Naive B cell (primary cell): ENCODE results near the gene DMPK. TPM values are rescaled to one million over a fixed set of nuclear protein-coding genes. Genes with fewer than 3 reads are reported as not detected.

Experiments
- ATAC-seq, 2 donors: fragments of 150-1000 bp; cut with Tn5 transposase; 2 replicates each; pipeline ENCODE4 v1.10.0; 2021; ENCODE audit warnings: low read depth in 2 of 2, mild to moderate bottlenecking in 2 of 2, moderate library complexity in 2 of 2
- DNase-seq: peaks from one replicate; pipeline ENCODE4 v3.0.0; 2022
- H3K27ac Mint-ChIP-seq, 6 donors: one replicate each; pipeline ENCODE4 v1.8.0; 2020 to 2022; ENCODE audit warnings: mild to moderate bottlenecking in 6 of 6, mixed read lengths in 6 of 6, moderate library complexity in 5 of 6, inconsistent platforms in 2 of 6
- H3K27me3 Mint-ChIP-seq, 3 donors: one replicate each; pipeline ENCODE4 v1.8.0; 2021 to 2022; ENCODE audit warnings: mixed read lengths in 3 of 3, mild to moderate bottlenecking in 1 of 3
- H3K36me3 Mint-ChIP-seq, 2 donors: one replicate each; pipeline ENCODE4 v1.8.0; 2020 to 2022; ENCODE audit warnings: mixed read lengths in 2 of 2, inconsistent platforms in 1 of 2, mild to moderate bottlenecking in 1 of 2
- H3K4me1 Mint-ChIP-seq, 3 donors: one replicate each; pipeline ENCODE4 v1.8.0; 2020 to 2022; ENCODE audit warnings: mixed read lengths in 3 of 3, inconsistent platforms in 1 of 3, mild to moderate bottlenecking in 1 of 3, moderate library complexity in 1 of 3
- H3K4me3 Mint-ChIP-seq, 8 donors: one replicate each; pipeline ENCODE4 v1.8.0; 2020 to 2022; ENCODE audit warnings: mild to moderate bottlenecking in 8 of 8, mixed read lengths in 8 of 8, moderate library complexity in 8 of 8, inconsistent platforms in 2 of 8
- H3K9me3 Mint-ChIP-seq, 7 donors: one replicate each; pipeline ENCODE4 v1.8.0; 2020 to 2022; ENCODE audit warnings: mixed read lengths in 7 of 7, mild to moderate bottlenecking in 5 of 7, inconsistent platforms in 2 of 7, moderate library complexity in 1 of 7
- polyA plus RNA-seq, 6 donors: library from polyadenylated mRNA; unstranded; fragments of 300-500 nt; fragmentation: Illumina TruSeq; gene quantifications; one replicate each; pipeline ENCODE4 v1.2.3, GENCODE V29; 2021; ENCODE audit warnings: low read depth in 6 of 6

DMPK gene
- polyA plus RNA-seq, 6 donors from 2014 or later = 0.31 to 2.7 (median 1.1) TPM; not detected in 1

GRCh38 chr19:45779231-45780145 is 2.8 kb downstream of the DMPK start:
- Mint-ChIP-seq H3K4me3 (peak overlapping the region; percentile 58 to 91 (median 86)), H3K27ac (peak overlapping the region in 3 of 6 donors; percentile 66 to 82 (median 73)), H3K9me3 (no peaks in the 10 kb centered on the region), H3K27me3 (peaks cover 0 to 13% (median 12%) of the 10 kb centered on the region in 3 donors), H3K36me3 (peaks cover 0 to 8% of the 10 kb centered on the region in 2 donors), H3K4me1 (peaks cover 23 to 31% (median 30%) of the 10 kb centered on the region in 3 donors)
- ATAC-seq (peak; percentile 91 to 92), DNase-seq (peak; percentile 76)

- ATAC-seq (no peak), DNase-seq (no peak)
- H3K36me3 Mint-ChIP-seq = peaks cover 0 to 8% of the 10 kb centered on the region in 2 donors
- peaks cover 23 to 31% (median 31%) of the 10 kb centered on the region in 3 donors for H3K4me1 Mint-ChIP-seq
- H3K27me3 Mint-ChIP-seq = peaks cover 0 to 13% (median 12%) of the 10 kb centered on the region in 3 donors
- H3K4me3 Mint-ChIP-seq = peak overlapping the region in 6 of 8 donors; percentile 29 to 89 (median 84)
- H3K9me3 Mint-ChIP-seq = no peaks in the 10 kb centered on the region
- H3K27ac Mint-ChIP-seq = no peak overlapping the region
Observed at GRCh38 chr19:45778010-45778661, 4.2 kb downstream of the DMPK start.

- DNase-seq = no peak
- Mint-ChIP-seq H3K36me3 (peaks cover 0 to 8% of the 10 kb centered on the region in 2 donors), H3K27ac (no peak overlapping the region), H3K4me3 (peak overlapping the region in 3 of 8 donors; percentile 23 to 68 (median 29)), H3K27me3 (peaks cover 0 to 13% (median 12%) of the 10 kb centered on the region in 3 donors), H3K4me1 (peaks cover 23 to 31% (median 31%) of the 10 kb centered on the region in 3 donors), H3K9me3 (no peaks in the 10 kb centered on the region)
- no peak for ATAC-seq
Observed at GRCh38 chr19:45777395-45777961, 4.8 kb downstream of the DMPK start.

DNA sequence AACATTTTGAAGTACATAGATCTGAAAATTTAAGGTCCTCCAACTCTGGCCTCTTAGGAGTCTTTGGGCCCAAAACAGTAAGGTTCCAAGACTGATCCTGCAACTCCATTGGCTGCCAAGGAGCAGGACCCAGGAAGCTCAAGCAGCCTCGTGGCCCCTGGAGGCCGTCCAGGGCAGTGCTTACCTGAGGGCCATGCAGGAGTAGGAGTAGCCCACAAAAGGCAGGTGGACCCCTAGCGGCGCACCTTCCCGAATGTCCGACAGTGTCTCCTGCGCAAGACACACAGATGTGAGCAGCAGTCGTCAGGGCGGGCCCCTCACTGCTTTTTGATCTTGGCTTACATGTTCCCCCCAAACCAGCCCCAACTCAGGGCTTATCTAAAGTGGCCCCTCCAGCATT is 7.5 kb downstream of the DMPK start:
- no peak for DNase-seq
- Mint-ChIP-seq H3K9me3 (no peaks in the 10 kb centered on the region), H3K4me1 (peaks cover 28 to 29% (median 29%) of the 10 kb centered on the region in 3 donors)

GRCh38 chr19:45773384-45773783 is 8.9 kb downstream of the DMPK start:
- Mint-ChIP-seq H3K27ac (peak overlapping the region in 1 of 6 donors; percentile 65), H3K36me3 (no peaks in the 10 kb centered on the region), H3K4me1 (peaks cover 18 to 26% (median 25%) of the 10 kb centered on the region in 3 donors), H3K4me3 (peak overlapping the region in 1 of 8 donors; percentile 25), H3K9me3 (no peaks in the 10 kb centered on the region), H3K27me3 (no peaks in the 10 kb centered on the region)
- ATAC-seq (no peak), DNase-seq (no peak)

More for the DNA sequence above, 7.5 kb downstream of the DMPK start:
- ATAC-seq = no peak
- H3K36me3 Mint-ChIP-seq = peaks cover 0 to 8% of the 10 kb centered on the region in 2 donors
- H3K27ac Mint-ChIP-seq = no peak overlapping the region
- no peak overlapping the region for H3K4me3 Mint-ChIP-seq
- peaks cover 0 to 11% (median 9%) of the 10 kb centered on the region in 3 donors for H3K27me3 Mint-ChIP-seq

GRCh38 chr19:45772912-45773311 is 9.4 kb downstream of the DMPK start:
- no peak for ATAC-seq
- no peak for DNase-seq
- H3K9me3 Mint-ChIP-seq = no peaks in the 10 kb centered on the region
- H3K27me3 Mint-ChIP-seq = no peaks in the 10 kb centered on the region
- H3K27ac Mint-ChIP-seq = peak overlapping the region in 1 of 6 donors; percentile 65
- H3K4me3 Mint-ChIP-seq = peak overlapping the region in 1 of 8 donors; percentile 25
- no peaks in the 10 kb centered on the region for H3K36me3 Mint-ChIP-seq
- H3K4me1 Mint-ChIP-seq = peaks cover 17 to 25% (median 23%) of the 10 kb centered on the region in 3 donors

GRCh38 chr19:45772130-45772840 is 10.0 kb downstream of the DMPK start:
- H3K4me3 Mint-ChIP-seq = peak overlapping the region in 6 of 8 donors; percentile 15 to 70 (median 40)
- peaks cover 0 to 5% (median 0%) of the 10 kb centered on the region in 3 donors for H3K27me3 Mint-ChIP-seq
- no peaks in the 10 kb centered on the region for H3K9me3 Mint-ChIP-seq
- peaks cover 17 to 26% (median 26%) of the 10 kb centered on the region in 3 donors for H3K4me1 Mint-ChIP-seq
- H3K27ac Mint-ChIP-seq = peak overlapping the region in 2 of 6 donors; percentile 28 to 89
- no peak for ATAC-seq
- H3K36me3 Mint-ChIP-seq = no peaks in the 10 kb centered on the region
- DNase-seq = no peak

GRCh38 chr19:45771311-45771933 is 10.9 kb downstream of the DMPK start:
- H3K9me3 Mint-ChIP-seq = no peaks in the 10 kb centered on the region
- no peaks in the 10 kb centered on the region for H3K36me3 Mint-ChIP-seq
- DNase-seq (no peak), ATAC-seq (no peak)
- H3K27ac Mint-ChIP-seq = peak overlapping the region in 1 of 6 donors; percentile 93
- H3K4me3 Mint-ChIP-seq = peak overlapping the region in 7 of 8 donors; percentile 63 to 92 (median 82)
- H3K4me1 Mint-ChIP-seq = peaks cover 17 to 29% (median 28%) of the 10 kb centered on the region in 3 donors
- peaks cover 0 to 8% (median 0%) of the 10 kb centered on the region in 3 donors for H3K27me3 Mint-ChIP-seq

GRCh38 chr19:45770192-45771101 is 11.8 kb downstream of the DMPK start:
- ATAC-seq = peak; percentile 73 to 74
- Mint-ChIP-seq H3K27ac (peak overlapping the region in 5 of 6 donors; percentile 83 to 93 (median 91)), H3K4me1 (peaks cover 17 to 29% (median 28%) of the 10 kb centered on the region in 3 donors), H3K9me3 (no peaks in the 10 kb centered on the region), H3K36me3 (no peaks in the 10 kb centered on the region), H3K4me3 (peak overlapping the region; percentile 82 to 95 (median 92)), H3K27me3 (peaks cover 0 to 17% (median 9%) of the 10 kb centered on the region in 3 donors)
- peak; percentile 91 for DNase-seq

- H3K36me3 Mint-ChIP-seq = no peaks in the 10 kb centered on the region
- H3K4me3 Mint-ChIP-seq = peak overlapping the region; percentile 82 to 95 (median 92)
- peaks cover 0 to 24% (median 15%) of the 10 kb centered on the region in 3 donors for H3K27me3 Mint-ChIP-seq
- DNase-seq (no peak), ATAC-seq (peak; percentile 37 to 43)
- H3K9me3 Mint-ChIP-seq = no peaks in the 10 kb centered on the region
- H3K27ac Mint-ChIP-seq = peak overlapping the region; percentile 83 to 98 (median 92)
- peaks cover 17 to 29% (median 28%) of the 10 kb centered on the region in 3 donors for H3K4me1 Mint-ChIP-seq
Observed at GRCh38 chr19:45769821-45770191, 12.5 kb downstream of the DMPK start.

DNA sequence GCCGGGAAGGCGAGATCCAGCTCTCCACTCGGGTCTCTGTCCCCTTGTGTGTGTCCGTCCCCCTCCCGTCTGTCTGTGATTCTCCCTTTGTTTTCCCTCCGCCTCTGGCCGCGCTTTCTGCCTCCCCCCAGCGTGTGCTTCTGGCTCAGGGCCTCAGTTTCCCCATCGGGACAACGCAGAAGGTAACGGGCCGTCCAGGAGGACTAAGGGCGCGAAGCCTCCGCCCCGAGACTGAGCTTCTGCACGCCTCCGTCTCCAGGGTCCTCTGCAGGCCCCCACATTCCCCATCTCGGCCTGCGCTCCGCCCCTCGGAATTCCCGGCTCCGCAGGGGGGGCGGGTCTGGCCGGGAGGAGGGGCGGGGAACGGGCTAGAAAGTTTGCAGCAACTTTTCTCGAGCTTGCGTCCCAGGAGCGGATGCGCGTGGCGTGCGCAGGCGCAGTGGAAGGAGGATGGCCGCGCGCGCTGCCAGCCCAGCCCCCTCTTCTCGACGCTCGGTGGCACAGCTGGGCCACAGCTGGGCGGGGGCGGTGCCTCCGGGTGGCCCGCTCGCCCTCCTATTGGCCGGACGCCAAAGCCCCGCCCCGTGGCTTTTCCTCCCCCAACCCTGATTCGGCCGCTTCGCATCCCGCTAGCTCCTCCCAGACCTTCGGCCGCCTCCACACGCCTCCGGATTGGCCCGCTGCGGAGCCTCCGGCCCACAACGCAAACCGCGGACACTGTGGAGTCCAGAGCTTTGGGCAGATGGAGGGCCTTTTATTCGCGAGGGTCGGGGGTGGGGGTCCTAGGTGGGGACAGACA is 13.1 kb downstream of the DMPK start, which contains the start of gene SIX5:
SIX5 (minus strand) TSS at position 269 of the 799 bp plus-strand sequence. CDS start 408 bp downstream, outside the sequence.
- peaks cover 0 to 28% (median 20%) of the 10 kb centered on the region in 3 donors for H3K27me3 Mint-ChIP-seq
- H3K4me1 Mint-ChIP-seq = peaks cover 17 to 29% (median 28%) of the 10 kb centered on the region in 3 donors
- no peaks in the 10 kb centered on the region for H3K9me3 Mint-ChIP-seq
- peak within 1 kb of the TSS; percentile 82 to 95 (median 92) for H3K4me3 Mint-ChIP-seq
- peak within 1 kb of the TSS; percentile 83 to 98 (median 92) for H3K27ac Mint-ChIP-seq
- DNase-seq = peak; percentile 90
- ATAC-seq = peak; percentile 54 to 57
- H3K36me3 Mint-ChIP-seq = no peaks in the 10 kb centered on the region
